ENCODE results near the gene HIBADH. TPM values are rescaled to one million over a fixed set of nuclear protein-coding genes. Genes with fewer than 3 reads are reported as not detected.
"Not testable (repeated sequence)": the region's sequence is repeated elsewhere in the genome, so short reads cannot be mapped to it uniquely, and the experiment has no call there.

HIBADH gene
- polyA plus RNA-seq, 2 of the 4 experiments (the other 2 are of a cell fraction), result 49.5 to 118 TPM

- Histone ChIP-seq H3K4me3 (no peak overlapping the region), H3K4me1 (peaks cover 7% of the 10 kb centered on the region; the same call in 2 of the 3 replicates), H3K9me3 (no peaks in the 10 kb centered on the region), H3K27ac (no peak overlapping the region), H3K4me2 (no peak overlapping the region)
- WGBS (ENCODE audit: missing lambda C conversion rate), result 96% methylated on average over 2 of the region's 2 CpGs
- ATAC-seq, result no peak
- POLR2A ChIA-PET, result no interaction called here
- CTCF ChIA-PET, result interaction anchor here (2.0 to 4.4 kb wide), 3 partner anchors 25 to 371 kb away, joined by 5 to 24 read pairs (median 10); no protein-coding TSS in a partner anchor
- no peak for FAIRE-seq
- TF ChIP-seq, protein P1, sequence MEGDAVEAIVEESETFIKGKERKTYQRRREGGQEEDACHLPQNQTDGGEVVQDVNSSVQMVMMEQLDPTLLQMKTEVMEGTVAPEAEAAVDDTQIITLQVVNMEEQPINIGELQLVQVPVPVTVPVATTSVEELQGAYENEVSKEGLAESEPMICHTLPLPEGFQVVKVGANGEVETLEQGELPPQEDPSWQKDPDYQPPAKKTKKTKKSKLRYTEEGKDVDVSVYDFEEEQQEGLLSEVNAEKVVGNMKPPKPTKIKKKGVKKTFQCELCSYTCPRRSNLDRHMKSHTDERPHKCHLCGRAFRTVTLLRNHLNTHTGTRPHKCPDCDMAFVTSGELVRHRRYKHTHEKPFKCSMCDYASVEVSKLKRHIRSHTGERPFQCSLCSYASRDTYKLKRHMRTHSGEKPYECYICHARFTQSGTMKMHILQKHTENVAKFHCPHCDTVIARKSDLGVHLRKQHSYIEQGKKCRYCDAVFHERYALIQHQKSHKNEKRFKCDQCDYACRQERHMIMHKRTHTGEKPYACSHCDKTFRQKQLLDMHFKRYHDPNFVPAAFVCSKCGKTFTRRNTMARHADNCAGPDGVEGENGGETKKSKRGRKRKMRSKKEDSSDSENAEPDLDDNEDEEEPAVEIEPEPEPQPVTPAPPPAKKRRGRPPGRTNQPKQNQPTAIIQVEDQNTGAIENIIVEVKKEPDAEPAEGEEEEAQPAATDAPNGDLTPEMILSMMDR (IDR thresholded peaks at IDR 0.05), result no peak
- TF ChIP-seq, protein P2, sequence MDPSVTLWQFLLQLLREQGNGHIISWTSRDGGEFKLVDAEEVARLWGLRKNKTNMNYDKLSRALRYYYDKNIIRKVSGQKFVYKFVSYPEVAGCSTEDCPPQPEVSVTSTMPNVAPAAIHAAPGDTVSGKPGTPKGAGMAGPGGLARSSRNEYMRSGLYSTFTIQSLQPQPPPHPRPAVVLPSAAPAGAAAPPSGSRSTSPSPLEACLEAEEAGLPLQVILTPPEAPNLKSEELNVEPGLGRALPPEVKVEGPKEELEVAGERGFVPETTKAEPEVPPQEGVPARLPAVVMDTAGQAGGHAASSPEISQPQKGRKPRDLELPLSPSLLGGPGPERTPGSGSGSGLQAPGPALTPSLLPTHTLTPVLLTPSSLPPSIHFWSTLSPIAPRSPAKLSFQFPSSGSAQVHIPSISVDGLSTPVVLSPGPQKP (IDR thresholded peaks at IDR 0.05; ENCODE audit: low read depth, low read length), result no peak
- DNase-seq (ENCODE audit: low read depth in 1 of 2, low spot score in 1 of 2), result no peak
These were observed 81.6 kb downstream of the HIBADH start for GRCh38 chr7:27581119-27581518.

DNA sequence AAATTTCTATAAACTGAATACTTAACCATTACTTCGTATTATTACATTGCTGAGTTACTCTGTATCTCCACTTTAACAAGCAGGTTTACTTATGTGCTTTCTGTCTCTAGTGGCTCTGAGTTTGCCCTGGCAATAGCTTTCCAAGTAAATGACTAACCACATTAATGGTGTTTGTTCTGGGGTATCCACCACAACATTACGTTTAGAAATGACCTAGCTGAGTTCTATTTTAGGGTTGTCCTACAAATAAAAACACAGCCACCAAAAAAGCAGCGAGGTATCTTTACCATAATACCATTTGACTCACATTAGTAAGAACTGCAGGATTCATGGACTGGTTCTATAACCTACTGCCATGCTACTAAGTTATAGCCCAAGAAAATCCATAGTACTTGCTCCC, 83.1 kb downstream of the HIBADH start:
- DNase-seq (ENCODE audit: low read depth in 1 of 2, low spot score in 1 of 2) (no peak), ATAC-seq (no peak), FAIRE-seq (no peak)
- Histone ChIP-seq H3K9me3 (no peaks in the 10 kb centered on the region), H3K27ac (no peak overlapping the region), H3K4me1 (peaks cover 7% of the 10 kb centered on the region; the same call in 2 of the 3 replicates), H3K4me2 (no peak overlapping the region), H3K4me3 (no peak overlapping the region)
- TF ChIP-seq ESRRA (IDR thresholded peaks at IDR 0.05; ENCODE audit: borderline replicate concordance, low read length) (no peak), MYC (IDR thresholded peaks at IDR 0.05; ENCODE audit: borderline replicate concordance, low read length) (no peak)
- 32% methylated on average over 3 of the region's 3 CpGs for WGBS (ENCODE audit: missing lambda C conversion rate)
- ChIA-PET POLR2A (no interaction called here), CTCF (interaction anchor here (1.5 to 4.4 kb wide), 3 partner anchors 345 to 380 kb away, joined by 6 to 24 read pairs (median 10); partner anchors contain the start of gene HOXA13)

DNA sequence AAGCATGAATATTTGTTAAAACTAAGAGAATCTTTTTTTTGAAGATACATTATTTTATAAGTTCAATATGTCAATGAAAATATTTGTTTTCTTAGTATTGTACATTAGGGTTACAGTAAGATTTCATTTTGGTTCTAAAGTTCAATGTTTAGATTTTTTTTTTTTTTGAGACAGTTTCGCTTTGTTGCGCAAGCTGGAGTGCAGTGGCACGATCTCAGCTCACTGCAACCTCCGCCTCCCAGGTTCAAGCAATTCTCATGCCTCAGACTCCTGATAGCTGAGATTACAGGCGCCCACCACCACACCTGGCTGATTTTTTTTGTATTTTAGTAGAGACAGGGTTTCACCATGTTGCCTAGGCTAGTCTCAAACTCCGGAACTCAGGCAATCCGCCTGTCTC, 84.5 kb downstream of the HIBADH start:
- POLR2A ChIA-PET; H3K4me3 ChIP-seq; H3K4me2 ChIP-seq; H3K9me3 ChIP-seq; ATAC-seq; H3K27ac ChIP-seq; H3K4me1 ChIP-seq; FAIRE-seq; DNase-seq (ENCODE audit: low read depth in 1 of 2, low spot score in 1 of 2): not testable (repeated sequence)
- WGBS (ENCODE audit: missing lambda C conversion rate), result 81% methylated on average over 7 of the region's 7 CpGs
- TF ChIP-seq CEBPB (IDR thresholded peaks at IDR 0.05), result peak; percentile 61 to 67; a peak in 3 of 4 replicates
- CTCF ChIA-PET, result interaction anchor here (0.9 to 2.3 kb wide), 6 partner anchors 27 to 382 kb away, joined by 3 to 22 read pairs (median 4); no protein-coding TSS in a partner anchor

GRCh38 chr7:27576360-27576944, 86.2 kb downstream of the HIBADH start:
- ATAC-seq (peak; percentile 47 to 78; a peak in 4 of 6 replicates), DNase-seq (ENCODE audit: low read depth in 1 of 2, low spot score in 1 of 2) (peak; percentile 14 to 38), FAIRE-seq (peak; percentile 59)
- ChIA-PET POLR2A (no interaction called here), CTCF (interaction anchor here (0.6 to 2.3 kb wide), 30 partner anchors 8 to 605 kb away, joined by 3 to 22 read pairs (median 4); partner anchors contain the start of gene HOXA13)
- H3K27ac ChIP-seq, result no peak overlapping the region
- peak; percentile 74 to 83 for TF ChIP-seq RAD21 (conservative IDR thresholded peaks at IDR 0.05 in 1 of 2, IDR thresholded peaks at IDR 0.05 in 1 of 2)
- TF ChIP-seq, protein P1 (IDR thresholded peaks at IDR 0.05), result peak; percentile 85
- no peak for TF ChIP-seq SREBF2 (IDR thresholded peaks at IDR 0.05)
- no peak for TF ChIP-seq REST (IDR thresholded peaks at IDR 0.05)
- TF ChIP-seq ZSCAN20 (CRISPR knock-in tag; IDR thresholded peaks at IDR 0.05), result no peak
- peak; percentile 80 for TF ChIP-seq SMC3 (IDR thresholded peaks at IDR 0.05)
- H3K9me3 ChIP-seq, result no peaks in the 10 kb centered on the region
- H3K4me3 ChIP-seq, result no peak overlapping the region
- peaks cover 7% of the 10 kb centered on the region; the same call in 2 of the 3 replicates for H3K4me1 ChIP-seq
- WGBS (ENCODE audit: missing lambda C conversion rate), result 94% methylated on average over 3 of the region's 3 CpGs
- H3K4me2 ChIP-seq, result no peak overlapping the region

Measured in A549 (cell line).